GM20000 (cell line): ENCODE data around the gene ADGRF3.
A peak's percentile ranks its signal among the peaks of the same experiment; 100 is the strongest.

ENCODE experiments used
- DNase-seq: peaks from one replicate; pipeline ENCODE4 v3.0.0; 2012; ENCODE audit warnings: low spot score
- CTCF ChIP-seq: IDR thresholded peaks from 2 replicates; pipeline ENCODE4 v1.5.1; 2012; ENCODE audit warnings: mild to moderate bottlenecking, control low read depth; ENCODE audit errors: extremely low read depth, missing control alignments

ADGRF3 gene

GRCh38 chr2:26346454-26347053, at the start of gene ADGRF3:
ADGRF3 (minus strand) TSS chr2:26346789; CDS start chr2:26346234, 555 bp downstream.
- no peak for TF ChIP-seq CTCF
- peak; percentile 29 for DNase-seq

- no peak for DNase-seq
- no peak for TF ChIP-seq CTCF
Observed at GRCh38 chr2:26395394-26395793, 48.8 kb upstream of the ADGRF3 start.

- no peak for TF ChIP-seq CTCF
- DNase-seq, result no peak
Observed at GRCh38 chr2:26394694-26395093, 48.1 kb upstream of the ADGRF3 start.

GRCh38 chr2:26387189-26387588, 40.6 kb upstream of the ADGRF3 start:
- no peak for TF ChIP-seq CTCF
- DNase-seq, result no peak

- DNase-seq, result no peak
- no peak for TF ChIP-seq CTCF
Observed at GRCh38 chr2:26384597-26384996, 38.0 kb upstream of the ADGRF3 start.

GRCh38 chr2:26384183-26384582, 37.6 kb upstream of the ADGRF3 start:
- no peak for DNase-seq
- TF ChIP-seq CTCF, result no peak

GRCh38 chr2:26382564-26382963, 36.0 kb upstream of the ADGRF3 start:
- no peak for TF ChIP-seq CTCF
- no peak for DNase-seq
